ENCODE measurements around the gene TRMT61B. TPM values are rescaled to one million over a fixed set of nuclear protein-coding genes. Genes with fewer than 3 reads are reported as not detected.
A peak's percentile ranks its signal among the peaks of the same experiment; 100 is the strongest.

The TRMT61B gene
- total RNA-seq, 1 donor from 2014 or later = 17.3 TPM

DNA sequence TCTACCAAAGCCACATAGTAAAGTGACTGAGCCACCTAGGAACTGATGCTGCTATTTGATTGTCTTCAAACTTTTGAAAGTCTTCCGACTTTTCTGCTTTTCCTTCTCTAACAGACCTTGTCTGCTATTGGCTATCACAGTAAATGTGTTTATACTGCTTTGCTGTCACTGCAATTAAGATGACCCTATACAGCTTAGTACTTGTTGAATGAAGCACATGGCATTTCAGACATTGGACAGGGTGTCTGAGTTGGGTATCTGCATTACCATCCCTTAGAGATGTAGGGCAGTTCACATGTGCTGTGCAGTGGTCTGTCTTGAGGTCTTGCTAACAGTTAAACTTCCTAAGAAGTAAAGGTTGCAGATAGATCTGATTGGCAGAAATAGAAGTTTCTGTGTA, 27.9 kb upstream of the TRMT61B start:
- peaks cover 51% of the 10 kb centered on the region for H3K4me1 Mint-ChIP-seq (ENCODE audit: low read depth)
- intact Hi-C loops (cut with micrococcal nuclease) = loop anchor here (5.0 to 10.0 kb wide), 2 partner anchors 86 to 217 kb away; partner anchors contain the start of genes CLIP4 and SPDYA
- H3K27me3 Mint-ChIP-seq (ENCODE audit: low read depth) = peaks cover 1% of the 10 kb centered on the region

DNA sequence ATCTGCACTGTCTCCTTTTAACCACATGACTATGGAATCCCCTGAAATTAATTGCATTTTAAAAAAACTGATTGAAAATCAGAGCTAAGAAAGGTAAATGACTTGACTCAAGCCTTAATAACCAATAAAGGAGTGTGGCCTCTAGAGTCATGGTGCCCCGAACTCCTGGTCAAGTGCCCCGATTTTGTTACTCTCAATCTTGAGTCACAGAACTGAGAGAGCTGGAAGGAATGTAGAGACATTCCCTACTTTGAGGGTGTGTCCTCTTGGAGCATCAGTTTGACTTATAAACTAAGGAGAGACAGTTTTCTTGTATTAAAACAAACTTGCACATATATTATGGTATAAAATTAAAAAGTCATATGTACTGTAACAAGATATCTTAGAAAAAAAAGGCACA, 26.8 kb upstream of the TRMT61B start:
- no peaks in the 10 kb centered on the region for H3K9me3 Mint-ChIP-seq
- no peak overlapping the region for H3K27ac Mint-ChIP-seq
- DNase-seq (ENCODE audit: low spot score) = no peak
- peaks cover 53% of the 10 kb centered on the region for H3K36me3 Mint-ChIP-seq (ENCODE audit: low read depth)
- peaks cover 51% of the 10 kb centered on the region for H3K4me1 Mint-ChIP-seq (ENCODE audit: low read depth)
- H3K27me3 Mint-ChIP-seq (ENCODE audit: low read depth) = peaks cover 4% of the 10 kb centered on the region
- intact Hi-C loops (cut with micrococcal nuclease) = loop anchor here (5.0 to 10.0 kb wide), 2 partner anchors 85 to 218 kb away; partner anchors contain the start of genes CLIP4 and SPDYA
- H3K4me3 Mint-ChIP-seq (ENCODE audit: low read depth) = peak overlapping the region; percentile 99

More for the DNA sequence above, 27.9 kb upstream of the TRMT61B start:
- H3K9me3 Mint-ChIP-seq = no peaks in the 10 kb centered on the region
- H3K4me3 Mint-ChIP-seq (ENCODE audit: low read depth) = peak overlapping the region; percentile 50
- no peak for DNase-seq (ENCODE audit: low spot score)
- peaks cover 63% of the 10 kb centered on the region for H3K36me3 Mint-ChIP-seq (ENCODE audit: low read depth)
- H3K27ac Mint-ChIP-seq = no peak overlapping the region

DNA sequence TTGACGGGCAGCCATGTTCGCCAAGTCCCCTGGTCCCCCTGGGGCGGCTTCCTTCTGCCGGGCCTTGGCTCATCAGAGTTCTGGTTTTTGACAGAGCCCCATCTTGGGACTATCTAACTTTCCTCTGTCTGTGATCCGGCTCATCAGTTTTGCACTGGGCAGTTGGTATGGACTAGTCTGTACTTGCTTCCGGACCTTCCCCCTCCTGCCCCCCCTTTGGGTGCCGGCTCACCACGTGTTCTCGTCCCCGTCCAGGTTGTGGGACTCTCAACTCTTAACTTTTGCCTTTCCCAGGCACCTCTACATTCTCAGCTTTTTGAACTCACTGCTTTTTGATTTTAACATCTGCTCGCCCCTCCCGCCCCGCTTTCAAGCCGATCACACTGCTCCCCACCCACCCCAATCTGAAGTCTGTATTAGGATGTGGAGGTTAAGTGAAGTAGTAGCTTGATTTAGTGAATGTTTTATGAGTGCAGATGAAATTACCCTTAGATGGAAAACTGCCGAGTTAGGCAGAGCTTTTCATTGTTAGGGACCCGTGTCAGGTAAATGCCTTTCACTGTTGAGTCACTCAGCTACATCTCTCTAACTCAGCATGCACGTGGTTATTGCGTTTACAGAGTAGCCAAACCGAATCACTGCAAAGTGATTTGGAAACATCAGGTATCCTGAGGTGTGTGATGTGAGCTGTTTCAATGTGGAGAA, 25.2 kb upstream of the TRMT61B start:
- peak overlapping the region; percentile 95 for H3K27ac Mint-ChIP-seq
- no peak for DNase-seq (ENCODE audit: low spot score)
- H3K4me1 Mint-ChIP-seq (ENCODE audit: low read depth) = peaks cover 42% of the 10 kb centered on the region
- H3K9me3 Mint-ChIP-seq = no peaks in the 10 kb centered on the region
- H3K27me3 Mint-ChIP-seq (ENCODE audit: low read depth) = peaks cover 4% of the 10 kb centered on the region
- H3K4me3 Mint-ChIP-seq (ENCODE audit: low read depth) = peak overlapping the region; percentile 99
- H3K36me3 Mint-ChIP-seq (ENCODE audit: low read depth) = peaks cover 37% of the 10 kb centered on the region
- intact Hi-C loops (cut with micrococcal nuclease) = loop anchor here (5.0 to 10.0 kb wide), 2 partner anchors 83 to 219 kb away; partner anchors contain the start of genes CLIP4 and SPDYA

DNA sequence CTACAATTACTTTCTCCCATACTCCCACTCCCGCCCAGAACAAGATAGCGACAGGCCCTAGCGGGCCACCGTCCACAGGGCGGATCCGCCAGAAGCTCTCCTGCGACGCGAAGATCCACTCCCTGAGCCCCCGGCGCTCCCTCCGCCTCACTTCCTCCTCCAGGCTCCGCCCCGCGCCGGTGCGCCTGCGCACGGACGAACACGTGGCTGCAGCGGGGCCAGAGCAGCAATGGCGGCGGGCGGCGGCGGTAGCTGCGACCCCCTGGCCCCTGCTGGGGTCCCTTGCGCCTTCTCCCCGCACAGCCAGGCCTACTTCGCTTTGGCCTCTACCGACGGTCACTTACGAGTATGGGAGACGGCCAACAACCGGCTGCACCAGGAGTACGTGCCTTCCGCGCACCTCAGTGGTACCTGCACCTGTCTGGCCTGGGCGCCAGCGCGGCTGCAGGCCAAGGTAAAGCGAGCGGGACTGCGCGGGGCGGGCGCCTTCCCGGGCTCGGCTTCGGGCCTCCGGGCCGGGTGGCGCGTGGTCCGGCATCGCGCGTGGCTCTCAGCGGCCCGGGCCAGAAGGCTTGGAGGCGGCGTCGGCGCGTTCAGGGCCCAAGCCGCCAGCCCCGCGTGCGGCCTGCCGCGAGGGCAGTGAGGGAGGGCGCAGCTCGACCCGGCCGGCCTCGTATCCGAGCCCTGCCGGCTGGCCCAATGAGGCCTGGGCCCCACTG, 24.5 kb upstream of the TRMT61B start, which contains the start of gene WDR43:
Gene WDR43 (plus strand): TSS at position 198 of the 719 bp plus-strand sequence. CDS start 32 bp downstream, at position 230.
- DNase-seq (ENCODE audit: low spot score) = peak; percentile 97
- H3K36me3 Mint-ChIP-seq (ENCODE audit: low read depth) = peaks cover 37% of the 10 kb centered on the region
- peak within 1 kb of the TSS; percentile 95 for H3K27ac Mint-ChIP-seq
- peak within 1 kb of the TSS; percentile 99 for H3K4me3 Mint-ChIP-seq (ENCODE audit: low read depth)
- intact Hi-C loops (cut with micrococcal nuclease) = loop anchor here (1.0 to 10.0 kb wide), 3 partner anchors 24 to 220 kb away; partner anchors contain the start of genes CLIP4, SPDYA and TRMT61B
- no peaks in the 10 kb centered on the region for H3K9me3 Mint-ChIP-seq
- H3K27me3 Mint-ChIP-seq (ENCODE audit: low read depth) = peaks cover 7% of the 10 kb centered on the region
- peaks cover 38% of the 10 kb centered on the region for H3K4me1 Mint-ChIP-seq (ENCODE audit: low read depth)

- no peak overlapping the region for H3K27ac Mint-ChIP-seq
Observed at GRCh38 chr2:28893488-28893887, 23.4 kb upstream of the TRMT61B start.

DNA sequence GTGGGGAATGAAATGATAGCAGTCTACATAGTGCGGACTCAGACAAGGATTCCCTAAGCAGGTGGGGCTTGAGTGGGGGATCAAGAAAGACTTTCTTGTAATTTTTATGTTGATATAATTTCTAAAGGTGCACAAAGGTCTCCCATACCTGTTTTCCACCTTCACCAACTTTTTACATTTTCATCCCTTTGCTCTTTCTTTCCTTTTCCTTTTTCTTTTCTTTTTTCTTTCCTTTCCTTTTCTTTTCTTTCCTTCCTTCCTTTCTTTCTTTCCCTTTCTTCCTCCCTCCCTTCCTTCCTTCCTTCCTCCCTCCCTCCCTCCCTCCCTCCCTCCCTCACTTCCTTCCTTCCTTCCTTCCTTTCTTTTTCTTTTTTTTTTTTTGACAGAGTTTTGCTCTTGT, 10.1 kb upstream of the TRMT61B start:
- H3K27ac Mint-ChIP-seq = no peak overlapping the region
- H3K27me3 Mint-ChIP-seq (ENCODE audit: low read depth) = peaks cover 33% of the 10 kb centered on the region
- intact Hi-C loops (cut with micrococcal nuclease) = no loop called here
- no peak overlapping the region for H3K4me3 Mint-ChIP-seq (ENCODE audit: low read depth)
- no peaks in the 10 kb centered on the region for H3K36me3 Mint-ChIP-seq (ENCODE audit: low read depth)
- no peak for DNase-seq (ENCODE audit: low spot score)
- H3K9me3 Mint-ChIP-seq = no peaks in the 10 kb centered on the region
- no peaks in the 10 kb centered on the region for H3K4me1 Mint-ChIP-seq (ENCODE audit: low read depth)

More at GRCh38 chr2:28893488-28893887, 23.4 kb upstream of the TRMT61B start:
- peaks cover 28% of the 10 kb centered on the region for H3K4me1 Mint-ChIP-seq (ENCODE audit: low read depth)
- H3K4me3 Mint-ChIP-seq (ENCODE audit: low read depth) = no peak overlapping the region
- peaks cover 11% of the 10 kb centered on the region for H3K27me3 Mint-ChIP-seq (ENCODE audit: low read depth)
- intact Hi-C loops (cut with micrococcal nuclease) = loop anchor here (10.0 kb wide), 1 partner anchor 221 kb away; the partner anchor contains the start of gene CLIP4
- H3K36me3 Mint-ChIP-seq (ENCODE audit: low read depth) = peaks cover 30% of the 10 kb centered on the region
- no peak for DNase-seq (ENCODE audit: low spot score)
- H3K9me3 Mint-ChIP-seq = no peaks in the 10 kb centered on the region

DNA sequence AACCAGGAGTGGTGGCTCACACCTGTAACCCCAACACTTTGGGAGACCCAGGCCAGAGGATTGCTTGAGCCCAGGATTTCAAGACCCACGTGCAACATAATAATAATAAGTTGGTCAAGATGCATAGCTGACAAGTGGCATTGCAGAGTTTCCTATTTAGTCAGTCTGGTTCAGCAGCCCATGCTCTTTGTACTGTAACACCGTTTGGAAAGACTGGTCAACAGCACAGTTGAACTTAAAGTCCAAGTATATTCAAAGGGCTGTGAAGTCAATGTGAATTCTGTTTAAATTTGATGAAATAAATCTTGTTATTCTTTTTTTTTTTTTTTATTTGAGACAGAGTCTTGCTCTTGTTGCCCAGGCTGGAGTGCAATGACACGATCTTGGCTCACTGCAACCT, 1.5 kb upstream of the TRMT61B start:
- Mint-ChIP-seq H3K4me3 (ENCODE audit: low read depth) (no peak overlapping the region), H3K27me3 (ENCODE audit: low read depth) (peaks cover 16% of the 10 kb centered on the region), H3K36me3 (ENCODE audit: low read depth) (peaks cover 11% of the 10 kb centered on the region), H3K4me1 (ENCODE audit: low read depth) (peaks cover 18% of the 10 kb centered on the region), H3K9me3 (no peaks in the 10 kb centered on the region), H3K27ac (no peak overlapping the region)
- intact Hi-C loops (cut with micrococcal nuclease) = loop anchor here (2.0 kb wide), 2 partner anchors 61 to 119 kb away; partner anchors contain the start of gene SPDYA
- DNase-seq (ENCODE audit: low spot score) = no peak

GRCh38 chr2:28869494-28870145, 489 bp downstream of the TRMT61B start:
- Mint-ChIP-seq H3K36me3 (ENCODE audit: low read depth) (peaks cover 16% of the 10 kb centered on the region), H3K4me1 (ENCODE audit: low read depth) (peaks cover 24% of the 10 kb centered on the region), H3K4me3 (ENCODE audit: low read depth) (peak overlapping the region; percentile 96), H3K27me3 (ENCODE audit: low read depth) (peaks cover under 1% of the 10 kb centered on the region), H3K27ac (peak overlapping the region; percentile 91), H3K9me3 (no peaks in the 10 kb centered on the region)
- intact Hi-C loops (cut with micrococcal nuclease) = loop anchor here (1.0 to 2.0 kb wide), 3 partner anchors 25 to 117 kb away; partner anchors contain the start of genes SPDYA and WDR43
- DNase-seq (ENCODE audit: low spot score) = no peak

GRCh38 chr2:28868611-28869010, 1.5 kb downstream of the TRMT61B start:
- H3K36me3 Mint-ChIP-seq (ENCODE audit: low read depth) = peaks cover 23% of the 10 kb centered on the region
- H3K27ac Mint-ChIP-seq = peak overlapping the region; percentile 36
- peaks cover 31% of the 10 kb centered on the region for H3K4me1 Mint-ChIP-seq (ENCODE audit: low read depth)
- no peaks in the 10 kb centered on the region for H3K9me3 Mint-ChIP-seq
- intact Hi-C loops (cut with micrococcal nuclease) = no loop called here
- H3K27me3 Mint-ChIP-seq (ENCODE audit: low read depth) = no peaks in the 10 kb centered on the region
- no peak for DNase-seq (ENCODE audit: low spot score)
- H3K4me3 Mint-ChIP-seq (ENCODE audit: low read depth) = peak overlapping the region; percentile 96

DNA sequence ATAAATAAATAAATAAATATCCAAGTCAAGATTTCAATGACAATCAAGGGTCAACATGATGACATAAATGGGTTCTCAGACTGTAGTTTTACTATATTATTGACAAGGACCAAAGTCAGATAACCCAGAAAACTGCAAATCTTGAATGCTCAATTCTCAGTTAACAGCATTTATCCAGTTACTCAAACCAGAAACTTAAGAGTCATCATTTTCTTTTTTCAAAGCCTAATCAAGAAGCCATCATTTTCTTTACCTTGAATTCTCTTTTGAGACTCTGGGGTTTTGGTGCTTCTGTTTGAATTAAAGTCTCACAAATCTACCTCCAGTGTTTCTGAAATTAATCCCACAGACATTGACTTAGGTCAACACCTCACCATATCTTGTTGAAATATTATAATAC, 14.1 kb downstream of the TRMT61B start:
- intact Hi-C loops (cut with micrococcal nuclease) = no loop called here
- H3K9me3 Mint-ChIP-seq = no peaks in the 10 kb centered on the region
- no peaks in the 10 kb centered on the region for H3K4me1 Mint-ChIP-seq (ENCODE audit: low read depth)
- DNase-seq (ENCODE audit: low spot score) = no peak
- H3K36me3 Mint-ChIP-seq (ENCODE audit: low read depth) = peaks cover 12% of the 10 kb centered on the region
- no peak overlapping the region for H3K27ac Mint-ChIP-seq
- H3K4me3 Mint-ChIP-seq (ENCODE audit: low read depth) = no peak overlapping the region
- no peaks in the 10 kb centered on the region for H3K27me3 Mint-ChIP-seq (ENCODE audit: low read depth)

- H3K27ac Mint-ChIP-seq = no peak overlapping the region
- H3K27me3 Mint-ChIP-seq (ENCODE audit: low read depth) = no peaks in the 10 kb centered on the region
- intact Hi-C loops (cut with micrococcal nuclease) = no loop called here
Observed at GRCh38 chr2:28855193-28855592, 14.9 kb downstream of the TRMT61B start.

GRCh38 chr2:28842042-28842441, 28.1 kb downstream of the TRMT61B start:
- Mint-ChIP-seq H3K4me3 (ENCODE audit: low read depth) (no peak overlapping the region), H3K27ac (no peak overlapping the region), H3K27me3 (ENCODE audit: low read depth) (no peaks in the 10 kb centered on the region), H3K4me1 (ENCODE audit: low read depth) (no peaks in the 10 kb centered on the region), H3K36me3 (ENCODE audit: low read depth) (peaks cover 2% of the 10 kb centered on the region), H3K9me3 (no peaks in the 10 kb centered on the region)
- intact Hi-C loops (cut with micrococcal nuclease) = no loop called here
- no peak for DNase-seq (ENCODE audit: low spot score)

More at GRCh38 chr2:28855193-28855592, 14.9 kb downstream of the TRMT61B start:
- H3K4me1 Mint-ChIP-seq (ENCODE audit: low read depth) = no peaks in the 10 kb centered on the region
- peaks cover 5% of the 10 kb centered on the region for H3K36me3 Mint-ChIP-seq (ENCODE audit: low read depth)
- H3K4me3 Mint-ChIP-seq (ENCODE audit: low read depth) = no peak overlapping the region
- H3K9me3 Mint-ChIP-seq = no peaks in the 10 kb centered on the region
- no peak for DNase-seq (ENCODE audit: low spot score)

All from activated T-helper 2 cell treated with anti-CD3 and anti-CD28 coated beads, Interferon-gamma antibody, Interleukin-2, Interleukin-4, amounts not matched to agents 10 μg/mL and 5 μg/mL and 100 μg/mL, durations not matched to agents 14 hours and 24 hours and 36 hours (primary cell).